IMR-90 (cell line): ENCODE measurements around the gene TMEM145. TPM values are rescaled to one million over a fixed set of nuclear protein-coding genes. Genes with fewer than 3 reads are reported as not detected.
A peak's percentile ranks its signal among the peaks of the same experiment; 100 is the strongest.

Experiments used
- ATAC-seq: fragments of 200-7000 bp; cut with Tn5 transposase; 2 replicates; pipeline ENCODE4 v1.9.1; 2020; ENCODE audit warnings: low read depth, mild to moderate bottlenecking, moderate library complexity
- BruUV-seq: library from RNA; stranded (reverse); fragments of 400-500 nt; replicated peaks from 2 replicates; lab custom pipeline; 2021; lab: Mats Ljungman, UMichigan
- CTCF ChIA-PET: fragments of 300-600 bp; formaldehyde crosslinking; extraction: SDS; loops from one replicate; lab custom pipeline; 2021; ENCODE audit warnings: antibody characterized with exemption; lab: Yijun Ruan, JAX
- POLR2A ChIA-PET: fragments of 300-600 bp; sonication (Branson Sonifier 250); formaldehyde crosslinking; loops from one replicate; lab custom pipeline; 2022; ENCODE audit warnings: antibody characterized with exemption; ENCODE audit not compliant: unreplicated experiment; lab: Charles Lee
- DNase-seq: peaks from one replicate; pipeline ENCODE4 v3.0.0; 2013
- H2AFZ ChIP-seq: replicated peaks from 2 replicates; pipeline ENCODE3; 2013; ENCODE audit warnings: low read length, mild to moderate bottlenecking; ENCODE audit not compliant: poor library complexity
- H2AK5ac ChIP-seq: 2 replicates; pipeline ENCODE4 v1.6.1; 2013; ENCODE audit warnings: low read depth, low read length, inconsistent platforms
- H2AK9ac ChIP-seq: replicated peaks from 2 replicates; pipeline ENCODE3; 2013; ENCODE audit warnings: mild to moderate bottlenecking, low read depth, low read length, moderate library complexity; ENCODE audit not compliant: poor library complexity
- H2BK120ac ChIP-seq: 2 replicates; pipeline ENCODE4 v1.6.1; 2013; ENCODE audit warnings: low read depth, low read length, inconsistent platforms
- H2BK15ac ChIP-seq: 3 replicates; pipeline ENCODE4 v1.6.1; 2013; ENCODE audit warnings: low read depth, low read length, inconsistent platforms
- H2BK20ac ChIP-seq: 2 replicates; pipeline ENCODE4 v1.6.1; 2013; ENCODE audit warnings: low read depth, mild to moderate bottlenecking, inconsistent platforms, low read length, moderate library complexity
- H2BK5ac ChIP-seq: 2 replicates; pipeline ENCODE4 v1.6.1; 2013; ENCODE audit warnings: mild to moderate bottlenecking, low read depth, low read length, inconsistent platforms; ENCODE audit not compliant: poor library complexity, severe bottlenecking
- H3K14ac ChIP-seq: replicated peaks from 2 replicates; pipeline ENCODE4 v1.6.1; 2013; ENCODE audit warnings: low read depth, low read length, inconsistent platforms
- H3K18ac ChIP-seq: 2 replicates; pipeline ENCODE4 v1.6.1; 2013; ENCODE audit warnings: low read depth, low read length, control low read depth
- H3K23ac ChIP-seq: 2 replicates; pipeline ENCODE4 v1.6.1; 2013; ENCODE audit warnings: low read depth, low read length, inconsistent platforms
- H3K27ac ChIP-seq: 2 replicates; pipeline ENCODE4 v1.5.1; 2013; ENCODE audit warnings: mild to moderate bottlenecking, control low read depth, low read length; ENCODE audit not compliant: insufficient read depth
- H3K27me3 ChIP-seq: 2 replicates; pipeline ENCODE4 v1.6.1; 2013; ENCODE audit warnings: low read length; ENCODE audit not compliant: control insufficient read depth, insufficient read depth
- H3K36me3 ChIP-seq: 2 replicates; pipeline ENCODE4 v1.6.1; 2013; ENCODE audit warnings: low read length, mixed read lengths; ENCODE audit not compliant: control insufficient read depth, insufficient read depth
- H3K4ac ChIP-seq: 2 replicates; pipeline ENCODE4 v1.6.1; 2013; ENCODE audit warnings: low read depth, low read length, inconsistent platforms
- H3K4me1 ChIP-seq: 2 replicates; pipeline ENCODE4 v1.6.1; 2013; ENCODE audit warnings: low read length, mixed read lengths; ENCODE audit not compliant: control insufficient read depth, insufficient read depth
- H3K4me2 ChIP-seq: 2 replicates; pipeline ENCODE4 v1.6.1; 2013; ENCODE audit warnings: low read depth, mild to moderate bottlenecking, control low read depth, low read length, moderate library complexity
- H3K4me3 ChIP-seq: 2 replicates; pipeline ENCODE4 v1.5.1; 2013; ENCODE audit warnings: low read depth, mild to moderate bottlenecking, control low read depth, low read length, moderate library complexity; ENCODE audit not compliant: insufficient read depth
- H3K56ac ChIP-seq: 2 replicates; pipeline ENCODE4 v1.6.1; 2013; ENCODE audit warnings: low read length, inconsistent platforms; ENCODE audit not compliant: insufficient read depth; ENCODE audit errors: extremely low read depth
- H3K79me1 ChIP-seq, 2 experiments: 2 replicates each; pipeline ENCODE4 v1.6.1; 2013; ENCODE audit warnings: low read length in 2 of 2, inconsistent platforms in 1 of 2, low read depth in 1 of 2
- H3K9ac ChIP-seq: 2 replicates; pipeline ENCODE4 v1.6.1; 2013; ENCODE audit warnings: low read depth, low read length, control low read depth
- H3K9me1 ChIP-seq: 2 replicates; pipeline ENCODE4 v1.6.1; 2013; ENCODE audit warnings: low read length, inconsistent platforms; ENCODE audit not compliant: insufficient read depth
- H3K9me3 ChIP-seq: 2 replicates; pipeline ENCODE4 v1.6.1; 2013; ENCODE audit warnings: low read length; ENCODE audit not compliant: control insufficient read depth, insufficient read depth
- H4K20me1 ChIP-seq: 2 replicates; pipeline ENCODE4 v1.6.1; 2013; ENCODE audit warnings: low read length, inconsistent platforms; ENCODE audit not compliant: insufficient read depth
- H4K5ac ChIP-seq: 2 replicates; pipeline ENCODE4 v1.6.1; 2013; ENCODE audit warnings: mild to moderate bottlenecking, low read depth, low read length, control low read depth
- H4K8ac ChIP-seq, 2 experiments: 2 replicates each; pipeline ENCODE4 v1.6.1; 2013; ENCODE audit warnings: low read depth in 2 of 2, low read length in 2 of 2, control low read depth in 1 of 2, inconsistent platforms in 1 of 2
- H4K91ac ChIP-seq: 2 replicates; pipeline ENCODE4 v1.6.1; 2013; ENCODE audit warnings: low read depth, low read length, inconsistent platforms; ENCODE audit not compliant: insufficient read depth
- BHLHE40 ChIP-seq: fragments of 150-350 bp; IDR thresholded peaks from 2 replicates; pipeline ENCODE4 v1.6.1; 2016; ENCODE audit warnings: mild to moderate bottlenecking, low read depth, low read length
- CEBPB ChIP-seq: IDR thresholded peaks from 2 replicates; pipeline ENCODE4 v1.6.1; 2012; ENCODE audit warnings: low read depth, low read length, improper control_type of control experiment
- CHD1 ChIP-seq: IDR thresholded peaks from 2 replicates; pipeline ENCODE4 v1.6.1; 2012; ENCODE audit warnings: low read depth, low read length, improper control_type of control experiment
- FOS ChIP-seq: fragments of 150-350 bp; IDR thresholded peaks from 2 replicates; pipeline ENCODE4 v1.6.1; 2016; ENCODE audit warnings: low read depth, low read length
- MAFK ChIP-seq: IDR thresholded peaks from 2 replicates; pipeline ENCODE4 v1.6.1; 2012; ENCODE audit warnings: low read depth, low read length, improper control_type of control experiment
- MAZ ChIP-seq: IDR thresholded peaks from 2 replicates; pipeline ENCODE4 v1.6.1; 2012; ENCODE audit warnings: low read depth, mild to moderate bottlenecking, low read length, improper control_type of control experiment, moderate library complexity, borderline replicate concordance
- NFE2L2 ChIP-seq: fragments of 150-350 bp; IDR thresholded peaks from 2 replicates; pipeline ENCODE4 v1.6.1; 2016; ENCODE audit warnings: low read depth, mild to moderate bottlenecking, low read length
- RAD21 ChIP-seq: IDR thresholded peaks from 2 replicates; pipeline ENCODE4 v1.6.1; 2012; ENCODE audit warnings: low read length, improper control_type of control experiment
- RFX5 ChIP-seq: IDR thresholded peaks from 2 replicates; pipeline ENCODE4 v1.8.0; 2012; ENCODE audit warnings: low read depth, mild to moderate bottlenecking, low read length, moderate library complexity
- USF2 ChIP-seq: fragments of 150-350 bp; IDR thresholded peaks from 2 replicates; pipeline ENCODE4 v1.6.1; 2017; ENCODE audit warnings: mild to moderate bottlenecking, antibody characterized with exemption, low read length, low read depth
- WGBS, 2 experiments: methylation state at CpG; one replicate each; pipeline versions ENCODE4 v1.1.5 to v1.1.7; 2013; ENCODE audit warnings: missing lambda C conversion rate in 2 of 2; ENCODE audit not compliant: insufficient read length in 1 of 2; ENCODE audit errors: extremely low coverage in 2 of 2; 5-methylcytosine and 5-hydroxymethylcytosine counted together
- dilution Hi-C: fragments of 300-500 bp; cut with HindIII; formaldehyde crosslinking; loops from one replicate; pipeline ENCODE4 v1.14.3; 2018; ENCODE audit warnings: low sequenced_read_pairs; ENCODE audit not compliant: unreplicated experiment
- in situ Hi-C: fragments of 300-500 bp; cut with MboI; formaldehyde crosslinking; loops from 3 replicates; pipeline ENCODE4 v1.14.3; 2019; ENCODE audit warnings: low sequenced_read_pairs, inconsistent platforms, mixed read lengths
- intact Hi-C: fragments of 100-400 bp; cut with micrococcal nuclease; formaldehyde crosslinking; loops from 2 replicates; pipeline ENCODE4 v1.10.0; 2022
- polyA plus RNA-seq, 3 experiments: library from polyadenylated mRNA; depleted of rRNA; stranded (reverse); fragments of >200 nt; gene quantifications; 2 replicates each; pipeline ENCODE4 v1.2.3, GENCODE V29; 2012; ENCODE audit warnings: low replicate concordance in 1 of 3
- total RNA-seq: library from RNA; depleted of rRNA; stranded (reverse); fragments of >200 nt; gene quantifications from 2 replicates; pipeline ENCODE4 v1.2.3, GENCODE V29; 2012

TMEM145 gene
- total and polyA plus RNA-seq, 2 of the 4 experiments (the other 2 are of a cell fraction): under 0.01 to 0.41 TPM

GRCh38 chr19:42292963-42293362, 20.1 kb upstream of the TMEM145 start (continued):
- no peak for TF ChIP-seq USF2
- no peak for TF ChIP-seq FOS
- TF ChIP-seq MAZ: no peak
- no peak for TF ChIP-seq RAD21
- no peak for TF ChIP-seq NFE2L2
- TF ChIP-seq RFX5: no peak
- TF ChIP-seq CEBPB: no peak

DNA sequence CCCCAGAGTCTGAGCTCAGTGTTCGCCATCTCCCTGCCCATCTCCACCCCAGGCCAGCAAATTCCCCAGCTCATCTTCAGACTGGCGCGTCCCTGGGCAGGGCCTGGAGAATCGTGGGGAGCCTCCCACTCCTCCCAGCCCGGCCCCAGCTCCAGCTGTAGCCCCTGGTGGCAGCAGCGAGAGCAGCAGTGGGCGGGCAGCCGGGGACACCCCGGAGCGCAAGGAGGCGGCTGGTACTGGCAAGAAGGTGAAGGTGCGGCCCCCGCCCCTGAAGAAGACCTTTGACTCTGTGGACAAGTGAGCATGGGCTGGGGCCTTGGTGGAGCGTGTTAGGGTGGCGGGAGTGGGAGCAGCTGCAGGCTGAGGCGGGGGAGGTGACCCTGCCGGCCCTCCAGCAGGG, 19.6 kb upstream of the TMEM145 start:
- Histone ChIP-seq H3K18ac (no peak overlapping the region), H4K91ac (no peak overlapping the region), H3K9me1 (0 out of 2 replicates have a peak, but pooled peaks cover 2% of the 10 kb centered on the region), H3K4me1 (no peaks in the 10 kb centered on the region), H2AFZ (no peak overlapping the region), H3K9ac (no peak overlapping the region), H4K5ac (no peak overlapping the region), H3K36me3 (peaks cover 69% of the 10 kb centered on the region), H2BK15ac (no peak overlapping the region), H2BK20ac (no peak overlapping the region), H3K4me2 (no peak overlapping the region), H4K8ac (no peak overlapping the region), H3K79me1 (peaks cover 3 to 6% of the 10 kb centered on the region in 2 experiments; a peak in 2 of 4 replicates), H3K56ac (no peak overlapping the region), H3K23ac (no peak overlapping the region), H2BK120ac (no peak overlapping the region), H3K4me3 (no peak overlapping the region), H3K9me3 (no peaks in the 10 kb centered on the region), H3K14ac (no peak overlapping the region), H4K20me1 (peaks cover 10% of the 10 kb centered on the region), H2BK5ac (no peak overlapping the region), H3K27ac (no peak overlapping the region), H2AK9ac (peak overlapping the region; percentile 42), H2AK5ac (no peak overlapping the region), H3K4ac (no peak overlapping the region), H3K27me3 (no peaks in the 10 kb centered on the region)
- intact Hi-C loops: no loop called here
- DNase-seq (no peak), ATAC-seq (no peak)
- TF ChIP-seq BHLHE40 (no peak), MAFK (no peak), CHD1 (no peak), RFX5 (no peak), MAZ (no peak)
- in situ Hi-C loops: no loop called here
- BruUV-seq: no TSS peak
- ChIA-PET CTCF (no interaction called here), POLR2A (no interaction called here)
- dilution Hi-C loops: no loop called here
- WGBS, 2 experiments: 84% methylated on average over 10 of the region's 17 CpGs; no CpG with 5 or more reads in 1 of the 2 experiments
